Lung microvascular endothelial cell (primary cell): Measurements from ENCODE around the gene CLMN. TPM values are rescaled to one million over a fixed set of nuclear protein-coding genes. Genes with fewer than 3 reads are reported as not detected.

Experiments
- DNase-seq, 2 donors: peaks; one replicate each; pipeline versions ENCODE4 v3.0.0 to v3.0.0-alpha.2; 2010; ENCODE audit warnings: low read depth in 2 of 2
- total RNA-seq: library from RNA; depleted of rRNA; stranded (reverse); fragments of >200 nt; gene quantifications from 2 replicates; pipeline ENCODE4 v1.2.1, GENCODE V29; 2014

CLMN gene
- total RNA-seq, 1 donor from 2014 or later: 0.20 TPM

GRCh38 chr14:95174184-95174792 is 145.4 kb downstream of the CLMN start:
- peak; percentile 13 to 21 for DNase-seq

- DNase-seq: no peak
Observed at GRCh38 chr14:95173518-95173917, 146.2 kb downstream of the CLMN start.

DNA sequence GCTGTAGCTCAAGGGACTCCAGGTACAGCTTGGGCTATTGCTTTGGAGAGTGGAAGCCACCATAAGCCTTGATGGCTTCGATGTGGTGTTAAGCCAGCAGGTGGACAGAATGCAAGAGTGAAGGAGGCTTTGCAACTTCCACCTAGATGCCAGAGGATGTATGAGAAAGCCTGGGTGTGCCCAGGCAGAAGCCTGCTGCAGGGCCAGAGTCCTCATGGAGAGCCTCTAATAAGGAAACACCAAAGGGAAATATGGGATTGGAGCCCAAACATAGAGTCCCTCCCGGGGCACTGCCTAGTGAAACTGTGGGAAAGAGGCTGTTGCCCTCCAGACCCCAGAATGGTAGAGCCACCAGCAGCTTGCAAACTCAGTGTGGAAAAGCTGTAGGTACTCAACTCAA is 152.5 kb downstream of the CLMN start:
- DNase-seq: no peak

GRCh38 chr14:95165517-95165916 is 154.2 kb downstream of the CLMN start:
- no peak for DNase-seq

- DNase-seq: no peak
Observed at GRCh38 chr14:95164506-95164905, 155.2 kb downstream of the CLMN start.

DNA sequence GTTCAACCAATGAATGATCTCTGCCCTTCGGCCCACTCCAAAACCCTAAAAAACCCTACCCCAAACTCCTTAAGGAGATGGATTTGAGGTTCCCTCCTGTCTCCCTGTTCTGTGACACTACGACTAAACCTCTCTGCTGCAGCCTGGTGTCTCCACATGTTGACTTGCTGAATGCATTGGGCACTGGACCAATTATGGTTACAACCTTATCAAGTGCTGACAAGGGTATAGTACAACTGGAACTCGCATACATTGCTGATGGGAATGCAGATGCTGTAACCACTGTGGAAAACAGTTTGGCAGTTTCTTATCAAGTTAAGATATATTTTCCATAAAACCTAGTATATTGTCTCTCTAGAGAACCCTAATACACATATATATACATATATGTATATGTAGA is 156.0 kb downstream of the CLMN start:
- no peak for DNase-seq

- DNase-seq: no peak
Observed at GRCh38 chr14:95163132-95163531, 156.6 kb downstream of the CLMN start.

- DNase-seq: no peak
Observed at GRCh38 chr14:95162641-95163040, 157.1 kb downstream of the CLMN start.

- DNase-seq: peak; percentile 95 to 97
Observed at GRCh38 chr14:95157327-95158189, 162.2 kb downstream of the CLMN start, which contains the start of gene DICER1. DICER1 (minus strand) TSS chr14:95157529; CDS start chr14:95133458, 24,071 bp downstream.

- DNase-seq: no peak
Observed at GRCh38 chr14:95157048-95157326, 162.7 kb downstream of the CLMN start.

DNA sequence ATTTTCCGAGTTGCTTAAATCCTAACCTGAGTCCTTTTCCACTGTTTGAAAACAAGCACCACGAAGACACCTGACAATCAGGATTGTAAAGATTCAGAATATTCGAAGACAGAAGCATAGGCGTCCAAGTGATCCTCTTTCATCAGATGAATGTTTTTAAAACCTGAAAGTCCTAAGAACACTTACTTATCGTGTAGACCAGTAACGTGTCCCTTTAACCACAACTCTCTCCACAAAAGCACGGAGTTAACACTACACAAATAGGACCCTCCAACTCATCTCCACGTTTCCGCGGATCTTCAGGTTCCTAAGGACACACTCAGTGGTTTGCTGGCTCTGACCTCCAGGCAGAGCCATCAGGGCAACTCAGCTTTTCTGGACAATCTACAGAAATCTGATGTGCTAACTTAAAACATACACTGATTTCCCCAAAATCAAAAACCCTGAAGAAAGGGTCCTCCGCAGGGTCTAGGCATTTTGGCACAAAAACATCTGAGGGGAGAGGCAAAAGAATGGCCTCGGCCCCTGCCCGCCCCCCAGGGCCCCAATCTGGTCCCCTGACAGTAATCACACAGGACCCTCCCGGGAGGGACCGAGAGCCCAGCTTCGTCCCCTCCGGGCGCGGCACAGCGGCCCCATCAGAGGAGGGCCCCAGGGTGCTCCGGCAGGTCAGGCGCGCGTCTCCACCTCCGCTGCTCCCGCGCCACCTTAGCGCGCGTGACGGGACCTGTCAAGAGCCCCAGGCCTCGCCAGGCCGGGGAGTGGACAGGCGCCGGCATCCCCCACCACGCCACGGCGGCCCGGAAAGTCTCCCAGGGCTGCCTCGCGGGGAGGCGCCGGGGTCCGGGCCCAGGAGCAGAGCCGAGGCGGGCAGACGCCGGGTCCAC is 163.3 kb downstream of the CLMN start:
- peak; percentile 49 to 51 for DNase-seq

DNA sequence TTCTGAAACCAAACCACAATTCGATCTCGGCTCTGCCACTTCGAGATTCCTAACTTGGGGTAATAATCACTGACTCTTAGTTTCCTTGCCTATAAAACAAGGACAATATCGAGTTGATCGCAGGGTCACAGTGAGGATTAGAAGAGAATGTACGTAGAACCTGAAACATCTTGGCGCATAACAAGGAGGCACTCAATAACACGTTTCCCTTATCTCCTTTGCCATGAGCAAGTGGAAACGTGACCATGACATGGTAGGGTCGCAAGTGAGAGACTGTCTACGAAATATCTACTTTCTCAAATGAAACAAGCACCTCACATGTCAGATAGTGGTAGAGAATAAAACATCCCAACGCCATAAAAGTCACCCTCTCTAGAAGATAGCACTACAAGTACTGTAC is 164.7 kb downstream of the CLMN start:
- no peak for DNase-seq

DNA sequence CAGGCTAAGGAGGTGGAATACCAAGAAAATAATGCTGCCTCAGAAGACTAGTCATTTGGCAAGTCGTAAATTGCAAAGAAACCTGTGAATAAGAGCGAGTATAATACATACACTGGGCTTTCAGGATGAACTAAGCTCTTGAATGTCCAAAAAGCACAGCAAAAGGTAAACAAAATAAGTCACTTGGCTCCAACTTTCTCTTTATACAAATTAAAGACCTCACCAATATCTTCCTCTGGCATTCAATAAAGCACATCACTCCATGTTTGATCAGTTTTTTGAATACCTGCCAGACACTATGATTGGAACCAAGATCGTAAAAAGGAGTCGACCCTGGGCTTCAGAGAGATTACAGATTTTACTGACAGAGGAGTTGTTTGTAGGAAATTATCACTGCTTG is 165.8 kb downstream of the CLMN start:
- DNase-seq: no peak

DNA sequence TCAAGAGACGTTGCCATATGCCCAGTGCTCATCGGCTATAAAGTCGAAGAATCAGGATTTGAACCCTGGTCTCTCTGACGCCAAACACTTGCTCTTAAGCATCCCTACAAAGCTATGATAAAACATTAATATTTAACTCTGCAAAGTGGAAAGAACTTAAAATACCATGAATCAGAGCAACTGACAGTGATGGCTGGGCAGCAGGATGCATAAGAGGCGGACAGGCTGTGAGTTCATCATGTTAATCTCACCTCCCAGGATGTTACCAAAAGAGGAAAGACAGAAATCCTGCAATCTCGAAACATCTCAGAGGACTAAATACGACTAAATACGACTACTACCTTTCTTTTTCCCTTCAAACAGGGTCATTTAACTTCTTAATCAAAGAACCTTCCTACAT is 168.1 kb downstream of the CLMN start:
- DNase-seq: no peak

- no peak for DNase-seq
Observed at GRCh38 chr14:95150910-95151309, 168.8 kb downstream of the CLMN start.

DNA sequence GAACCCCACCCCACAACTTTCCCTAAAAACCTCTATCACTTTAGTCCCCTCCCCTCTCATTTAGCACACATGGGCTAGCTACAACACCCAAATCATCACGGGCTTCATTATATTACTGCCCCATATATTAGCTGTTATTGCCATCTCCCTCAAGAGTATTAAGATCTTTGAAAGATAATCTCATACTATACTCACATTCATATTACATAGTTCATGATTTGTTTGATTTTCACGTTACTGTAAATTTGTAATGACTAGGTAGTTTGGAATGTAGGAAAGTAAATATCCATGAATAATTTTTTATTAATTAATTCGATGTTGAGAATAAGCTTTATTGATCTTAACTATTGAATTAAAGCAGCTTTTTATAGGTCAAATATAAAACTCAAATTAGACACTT is 170.3 kb downstream of the CLMN start:
- no peak for DNase-seq

GRCh38 chr14:95147597-95147996 is 172.1 kb downstream of the CLMN start:
- no peak for DNase-seq

- no peak for DNase-seq
Observed at GRCh38 chr14:95146079-95146771, 173.5 kb downstream of the CLMN start.

GRCh38 chr14:95144849-95145248 is 174.9 kb downstream of the CLMN start:
- DNase-seq: no peak

DNA sequence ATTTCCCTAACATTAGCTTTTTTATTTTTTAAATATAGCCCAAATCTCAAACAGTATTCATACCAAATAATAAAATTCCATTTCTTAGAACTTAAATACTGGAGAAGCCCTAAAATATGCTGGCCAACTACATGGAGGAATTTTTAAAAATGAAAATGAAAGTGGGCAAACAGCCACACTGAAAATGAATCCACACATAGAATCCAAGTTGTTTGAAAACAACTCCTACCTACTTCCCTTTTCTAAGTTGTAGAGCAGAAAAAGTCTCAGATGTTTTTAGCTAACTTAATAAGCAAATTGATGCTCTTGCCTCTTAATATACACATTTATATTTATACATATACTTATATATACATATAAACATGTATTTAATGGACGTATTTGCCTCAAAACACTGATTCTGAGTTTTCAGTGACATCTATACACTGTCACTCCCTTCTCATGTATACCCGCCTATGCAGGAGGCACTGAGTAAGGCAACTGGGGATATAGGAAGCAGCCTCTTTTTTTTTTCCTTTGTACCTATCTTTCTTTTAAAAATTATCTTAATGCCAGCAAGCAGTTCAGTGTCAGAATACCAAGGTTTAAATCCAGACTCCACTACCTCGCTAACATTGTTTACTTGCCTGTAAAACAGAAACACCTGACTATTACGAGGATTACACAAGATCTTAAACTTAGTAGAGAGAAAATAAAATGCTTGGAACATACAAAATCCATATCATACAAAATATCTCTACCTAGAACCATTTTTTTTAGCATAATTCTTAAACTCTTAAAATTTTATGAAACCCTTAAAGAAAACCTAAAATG is 175.7 kb downstream of the CLMN start:
- peak; percentile 42 to 48 for DNase-seq

GRCh38 chr14:95142208-95142607 is 177.5 kb downstream of the CLMN start:
- no peak for DNase-seq
